Keratinocyte (primary cell): ENCODE results near the gene MFSD11. TPM values are rescaled to one million over a fixed set of nuclear protein-coding genes. Genes with fewer than 3 reads are reported as not detected.

Experiments used
- DNase-seq: peaks from one replicate; pipeline ENCODE4 v3.0.0-alpha.2; 2011; ENCODE audit warnings: low read depth, missing footprints, low spot score
- FAIRE-seq: peaks from 2 replicates; lab custom pipeline; 2011; peaks lifted over from hg19 to GRCh38; lab: Jason Lieb, UNC
- H2AFZ ChIP-seq: 2 replicates; pipeline ENCODE4 v1.6.0; 2012; ENCODE audit warnings: low read length, control low read depth, inconsistent platforms; ENCODE audit not compliant: control insufficient read depth
- H3K27ac ChIP-seq: 2 replicates; pipeline ENCODE4 v1.5.1; 2011; ENCODE audit warnings: low read length; ENCODE audit not compliant: control insufficient read depth, insufficient read depth
- H3K27me3 ChIP-seq: 3 replicates; pipeline ENCODE4 v1.6.0; 2011; ENCODE audit warnings: low read length; ENCODE audit not compliant: control insufficient read depth, insufficient read depth; ENCODE audit errors: extremely low read depth
- H3K36me3 ChIP-seq, 2 experiments: 2 replicates in 1 of 2; 3 replicates in 1 of 2; pipeline ENCODE4 v1.5.1; 2011; ENCODE audit warnings: low read length in 2 of 2, mild to moderate bottlenecking in 1 of 2; ENCODE audit not compliant: control insufficient read depth in 2 of 2, insufficient read depth in 2 of 2; ENCODE audit errors: extremely low read depth in 1 of 2
- H3K4me1 ChIP-seq: 3 replicates; pipeline ENCODE4 v1.5.1; 2011; ENCODE audit warnings: low read length; ENCODE audit not compliant: control insufficient read depth, insufficient read depth; ENCODE audit errors: extremely low read depth
- H3K4me2 ChIP-seq: 3 replicates; pipeline ENCODE4 v1.6.0; 2011; ENCODE audit warnings: low read depth, low read length; ENCODE audit not compliant: control insufficient read depth, insufficient read depth; ENCODE audit errors: extremely low read depth
- H3K4me3 ChIP-seq, 3 experiments: fragments of 200-600 bp in 1 of 3; sonication (generic) in 1 of 3; 2 replicates in 2 of 3; 3 replicates in 1 of 3; pipeline ENCODE4 v1.5.1; 2011 to 2016; ENCODE audit warnings: low read length in 3 of 3, mild to moderate bottlenecking in 3 of 3, control low read depth in 2 of 3, inconsistent platforms in 1 of 3, low read depth in 1 of 3, mixed read lengths in 1 of 3, mixed run types in 1 of 3, moderate library complexity in 1 of 3; ENCODE audit not compliant: control insufficient read depth in 2 of 3, insufficient read depth in 2 of 3; ENCODE audit errors: extremely low read depth in 1 of 3
- H3K79me2 ChIP-seq: 2 replicates; pipeline ENCODE4 v1.6.0; 2012; ENCODE audit warnings: low read length; ENCODE audit not compliant: control insufficient read depth, insufficient read depth
- H3K9ac ChIP-seq: 3 replicates; pipeline ENCODE4 v1.6.0; 2011; ENCODE audit warnings: low read length; ENCODE audit not compliant: control insufficient read depth, insufficient read depth; ENCODE audit errors: extremely low read depth
- H3K9me1 ChIP-seq: 3 replicates; pipeline ENCODE4 v1.6.0; 2011; ENCODE audit warnings: low read length; ENCODE audit not compliant: control insufficient read depth, insufficient read depth; ENCODE audit errors: extremely low read depth
- H3K9me3 ChIP-seq: 2 replicates; pipeline ENCODE4 v1.5.1; 2012; ENCODE audit warnings: low read depth, low read length; ENCODE audit not compliant: control insufficient read depth
- H4K20me1 ChIP-seq: 3 replicates; pipeline ENCODE4 v1.6.0; 2011; ENCODE audit warnings: low read length; ENCODE audit not compliant: control insufficient read depth, insufficient read depth; ENCODE audit errors: extremely low read depth
- CTCF ChIP-seq, 3 experiments: IDR thresholded peaks in 1 of 3; conservative IDR thresholded peaks in 1 of 3; optimal IDR thresholded peaks in 1 of 3; 2 replicates in 2 of 3; 3 replicates in 1 of 3; pipeline versions ENCODE3 to v1.5.1; 2011; ENCODE audit warnings: low read length in 3 of 3, mild to moderate bottlenecking in 3 of 3, moderate library complexity in 2 of 3, control low read depth in 1 of 3, inconsistent platforms in 1 of 3; ENCODE audit not compliant: insufficient read depth in 2 of 3; ENCODE audit errors: extremely low read depth in 1 of 3
- EZH2 ChIP-seq: IDR thresholded peaks from one replicate; pipeline ENCODE4 v1.6.1; 2012; ENCODE audit warnings: inconsistent platforms, mild to moderate bottlenecking, low read length, moderate library complexity
- dilution Hi-C: fragments of 300-500 bp; cut with MboI; formaldehyde crosslinking; loops from one replicate; pipeline ENCODE4 v1.7.0; 2020; ENCODE audit warnings: low sequenced_read_pairs; ENCODE audit not compliant: extremely low pct_ligation_motif_present
- polyA plus RNA-seq, 5 experiments: library from polyadenylated mRNA; depleted of rRNA in 3 of 5; stranded (reverse) in 3 of 5; stranded (forward) in 1 of 5; unstranded in 1 of 5; fragments of >200 nt; gene quantifications; 1 replicate in 1 of 5; 2 replicates in 3 of 5; 3 replicates in 1 of 5; pipeline versions ENCODE4 v1.2.1 to v1.2.3, GENCODE V29; 2011 to 2012; ENCODE audit warnings: missing spikeins in 2 of 5, low read depth in 1 of 5, low replicate concordance in 1 of 5

Gene MFSD11
- polyA plus RNA-seq, 1 donor (not counting 4 experiments of a cell fraction or from before 2014, with no cell fraction given) = 14.6 TPM

- no peak overlapping the region for H3K27ac ChIP-seq
Measured at GRCh38 chr17:76775021-76775600, 37.2 kb downstream of the MFSD11 start.

GRCh38 chr17:76781056-76781982, 43.4 kb downstream of the MFSD11 start:
- TF ChIP-seq EZH2 = no peak
- peak in 1 of 3 experiments; percentile 36 for TF ChIP-seq CTCF (optimal IDR thresholded peaks at IDR 0.05 in 1 of 3, IDR thresholded peaks at IDR 0.05 in 1 of 3, conservative IDR thresholded peaks at IDR 0.05 in 1 of 3; ENCODE audit: extremely low read depth in 1 of 3, insufficient read depth in 2 of 3, low read length in 3 of 3)
- dilution Hi-C loops = no loop called here
- FAIRE-seq (no peak), DNase-seq (no peak)
- Histone ChIP-seq H3K4me2 (no peak overlapping the region), H2AFZ (no peak overlapping the region), H3K9ac (no peak overlapping the region), H4K20me1 (no peaks in the 10 kb centered on the region), H3K79me2 (no peaks in the 10 kb centered on the region), H3K4me1 (no peaks in the 10 kb centered on the region), H3K9me1 (no peaks in the 10 kb centered on the region), H3K27ac (no peak overlapping the region), H3K4me3 (no peak overlapping the region), H3K9me3 (no peaks in the 10 kb centered on the region), H3K36me3 (peaks cover 0 to 3% of the 10 kb centered on the region in 2 experiments), H3K27me3 (no peaks in the 10 kb centered on the region)

More at GRCh38 chr17:76775021-76775600, 37.2 kb downstream of the MFSD11 start:
- Histone ChIP-seq H3K9me3 (no peaks in the 10 kb centered on the region), H2AFZ (no peak overlapping the region), H3K4me2 (no peak overlapping the region), H3K36me3 (peaks cover 2 to 8% of the 10 kb centered on the region in 2 experiments), H3K4me3 (no peak overlapping the region), H3K79me2 (no peaks in the 10 kb centered on the region), H3K4me1 (peaks cover 11% of the 10 kb centered on the region), H3K27me3 (no peaks in the 10 kb centered on the region), H3K9ac (no peak overlapping the region), H4K20me1 (no peaks in the 10 kb centered on the region), H3K9me1 (no peaks in the 10 kb centered on the region)
- TF ChIP-seq EZH2 (no peak), CTCF (optimal IDR thresholded peaks at IDR 0.05 in 1 of 3, IDR thresholded peaks at IDR 0.05 in 1 of 3, conservative IDR thresholded peaks at IDR 0.05 in 1 of 3; ENCODE audit: extremely low read depth in 1 of 3, insufficient read depth in 2 of 3, low read length in 3 of 3) (no peak)
- DNase-seq (no peak), FAIRE-seq (no peak)
- dilution Hi-C loops = no loop called here
